Astrocyte of the cerebellum (primary cell): ENCODE data around the gene NFIX.

ENCODE experiments used
- DNase-seq: peaks from one replicate; pipeline ENCODE4 v3.0.0-alpha.2; 2011; ENCODE audit warnings: low read depth
- H3K4me3 ChIP-seq: 2 replicates; pipeline ENCODE4 v1.5.1; 2011; ENCODE audit warnings: mild to moderate bottlenecking, low read depth, low read length, moderate library complexity
- CTCF ChIP-seq: IDR thresholded peaks from 2 replicates; pipeline ENCODE4 v1.5.1; 2012; ENCODE audit warnings: low read length, low read depth, moderate library complexity, mild to moderate bottlenecking; ENCODE audit errors: missing control alignments
- in situ Hi-C: cut with HindIII; loops from 2 replicates; pipeline ENCODE4 v1.10.0; 2017; ENCODE audit warnings: low sequenced_read_pairs

The NFIX gene

GRCh38 chr19:13066933-13067807, 71.9 kb downstream of the NFIX start:
- H3K4me3 ChIP-seq = no peak overlapping the region
- DNase-seq = no peak
- TF ChIP-seq CTCF = no peak
- in situ Hi-C loops = loop anchor here (25.0 kb wide), 1 partner anchor 170 kb away; no protein-coding TSS in a partner anchor

- TF ChIP-seq CTCF = no peak
- in situ Hi-C loops = loop anchor here (25.0 kb wide), 1 partner anchor 169 kb away; no protein-coding TSS in a partner anchor
- DNase-seq = no peak
- H3K4me3 ChIP-seq = no peak overlapping the region
Observed at GRCh38 chr19:13068085-13068846, 73.0 kb downstream of the NFIX start.

GRCh38 chr19:13069415-13070359, 74.4 kb downstream of the NFIX start:
- no peak overlapping the region for H3K4me3 ChIP-seq
- in situ Hi-C loops = loop anchor here (25.0 kb wide), 1 partner anchor 168 kb away; no protein-coding TSS in a partner anchor
- TF ChIP-seq CTCF = peak; percentile 16

GRCh38 chr19:13070425-13071140, 75.3 kb downstream of the NFIX start:
- no peak for TF ChIP-seq CTCF
- no peak overlapping the region for H3K4me3 ChIP-seq
- in situ Hi-C loops = loop anchor here (25.0 kb wide), 1 partner anchor 167 kb away; no protein-coding TSS in a partner anchor
- DNase-seq = no peak

More at GRCh38 chr19:13069415-13070359, 74.4 kb downstream of the NFIX start:
- DNase-seq = no peak

GRCh38 chr19:13071444-13072187, 76.3 kb downstream of the NFIX start:
- H3K4me3 ChIP-seq = no peak overlapping the region
- TF ChIP-seq CTCF = no peak
- DNase-seq = no peak
- in situ Hi-C loops = loop anchor here (25.0 kb wide), 1 partner anchor 166 kb away; no protein-coding TSS in a partner anchor
